B cell (primary cell): Measurements from ENCODE around the gene CDYL2.

Experiments
- EZH2 ChIP-seq: IDR thresholded peaks from 2 replicates; pipeline ENCODE4 v1.6.1; 2012; ENCODE audit warnings: borderline replicate concordance, low read depth, mild to moderate bottlenecking, moderate library complexity, low read length; ENCODE audit not compliant: insufficient read depth, poor library complexity, severe bottlenecking
- TF ChIP-seq, protein P1 (sequence below): fragments of 200-600 bp; IDR thresholded peaks from one replicate; pipeline ENCODE4 v1.8.0; 2022; ENCODE audit warnings: antibody characterized with exemption, mild to moderate bottlenecking

DNA sequence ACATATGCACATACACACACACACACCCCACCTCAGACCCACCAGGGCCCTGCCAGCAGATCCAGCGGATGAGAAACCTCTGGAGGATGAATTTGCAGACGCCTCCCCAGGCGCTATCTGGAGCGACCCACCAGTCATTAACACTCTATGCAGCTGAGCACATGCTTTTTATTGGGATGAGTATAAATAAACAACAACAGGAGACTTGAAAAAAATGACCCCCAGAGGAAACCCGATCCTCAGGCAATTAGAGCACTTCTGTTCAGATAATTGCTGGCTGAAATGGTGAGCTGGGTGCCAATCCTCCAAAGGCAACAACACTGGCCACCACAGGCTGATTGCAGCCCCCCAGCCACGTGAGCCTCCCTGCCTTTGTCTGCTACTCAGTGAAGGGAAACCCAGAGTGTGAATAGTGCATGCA lies 230.7 kb downstream of the CDYL2 start:
- TF ChIP-seq, protein P1, sequence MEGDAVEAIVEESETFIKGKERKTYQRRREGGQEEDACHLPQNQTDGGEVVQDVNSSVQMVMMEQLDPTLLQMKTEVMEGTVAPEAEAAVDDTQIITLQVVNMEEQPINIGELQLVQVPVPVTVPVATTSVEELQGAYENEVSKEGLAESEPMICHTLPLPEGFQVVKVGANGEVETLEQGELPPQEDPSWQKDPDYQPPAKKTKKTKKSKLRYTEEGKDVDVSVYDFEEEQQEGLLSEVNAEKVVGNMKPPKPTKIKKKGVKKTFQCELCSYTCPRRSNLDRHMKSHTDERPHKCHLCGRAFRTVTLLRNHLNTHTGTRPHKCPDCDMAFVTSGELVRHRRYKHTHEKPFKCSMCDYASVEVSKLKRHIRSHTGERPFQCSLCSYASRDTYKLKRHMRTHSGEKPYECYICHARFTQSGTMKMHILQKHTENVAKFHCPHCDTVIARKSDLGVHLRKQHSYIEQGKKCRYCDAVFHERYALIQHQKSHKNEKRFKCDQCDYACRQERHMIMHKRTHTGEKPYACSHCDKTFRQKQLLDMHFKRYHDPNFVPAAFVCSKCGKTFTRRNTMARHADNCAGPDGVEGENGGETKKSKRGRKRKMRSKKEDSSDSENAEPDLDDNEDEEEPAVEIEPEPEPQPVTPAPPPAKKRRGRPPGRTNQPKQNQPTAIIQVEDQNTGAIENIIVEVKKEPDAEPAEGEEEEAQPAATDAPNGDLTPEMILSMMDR, result no peak
- no peak for TF ChIP-seq EZH2
